HG03280 (cell line): ENCODE measurements around the gene BAHCC1.

Source experiments
- ATAC-seq: cut with Tn5 transposase; IDR thresholded peaks from one replicate; pipeline ENCODE4 v1.9.1; 2021; ENCODE audit warnings: mild to moderate bottlenecking, moderate library complexity; ENCODE audit not compliant: unreplicated experiment

The BAHCC1 gene

DNA sequence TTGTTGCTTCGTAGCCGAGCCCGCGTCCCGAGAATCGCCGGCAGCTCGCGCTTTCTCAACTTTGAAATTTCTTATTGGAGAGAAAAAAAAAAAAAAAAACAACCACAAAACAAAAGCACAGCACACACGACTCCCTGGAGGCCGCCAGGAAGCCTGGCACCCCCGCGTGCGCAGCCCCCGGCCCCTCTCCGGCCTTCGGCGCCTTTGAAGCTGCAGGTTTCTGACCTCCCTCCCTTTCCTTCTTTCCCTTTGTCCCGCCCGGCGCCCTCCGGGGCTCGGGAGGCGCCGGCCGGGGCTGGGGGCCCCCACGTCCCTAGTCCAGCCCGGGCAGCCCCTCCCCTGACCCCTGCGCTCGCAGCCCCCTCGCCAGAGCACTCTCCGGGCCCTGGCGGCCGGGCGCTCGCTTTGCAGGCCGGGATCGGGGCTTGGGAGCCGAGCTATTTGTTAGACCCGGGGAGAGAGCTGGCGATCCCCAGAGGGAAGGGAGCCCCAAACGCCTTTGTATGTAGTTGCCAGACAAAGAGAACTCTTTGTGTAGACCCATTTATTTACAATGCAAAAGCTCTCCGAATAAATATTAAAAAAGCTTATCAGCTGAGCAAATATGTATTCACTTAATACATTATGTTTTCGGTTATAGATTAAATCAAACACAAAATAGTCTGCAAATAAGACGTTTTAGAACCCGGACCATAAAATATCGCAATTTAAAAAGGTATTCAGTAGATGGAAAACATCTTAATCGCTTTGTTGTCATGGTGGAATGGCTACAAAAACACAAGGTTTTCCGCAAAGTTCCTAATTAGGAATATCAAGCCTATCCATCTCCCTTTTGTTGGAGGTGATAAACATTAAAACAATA lies 2.3 kb downstream of the BAHCC1 start:
- no peak for ATAC-seq

GRCh38 chr17:81398176-81398831 lies 3.0 kb downstream of the BAHCC1 start:
- no peak for ATAC-seq

GRCh38 chr17:81398832-81399411 lies 3.7 kb downstream of the BAHCC1 start:
- ATAC-seq = no peak

- ATAC-seq = no peak
These were observed 4.4 kb downstream of the BAHCC1 start for GRCh38 chr17:81399481-81400153.

GRCh38 chr17:81400154-81400977 lies 5.1 kb downstream of the BAHCC1 start:
- ATAC-seq = no peak

DNA sequence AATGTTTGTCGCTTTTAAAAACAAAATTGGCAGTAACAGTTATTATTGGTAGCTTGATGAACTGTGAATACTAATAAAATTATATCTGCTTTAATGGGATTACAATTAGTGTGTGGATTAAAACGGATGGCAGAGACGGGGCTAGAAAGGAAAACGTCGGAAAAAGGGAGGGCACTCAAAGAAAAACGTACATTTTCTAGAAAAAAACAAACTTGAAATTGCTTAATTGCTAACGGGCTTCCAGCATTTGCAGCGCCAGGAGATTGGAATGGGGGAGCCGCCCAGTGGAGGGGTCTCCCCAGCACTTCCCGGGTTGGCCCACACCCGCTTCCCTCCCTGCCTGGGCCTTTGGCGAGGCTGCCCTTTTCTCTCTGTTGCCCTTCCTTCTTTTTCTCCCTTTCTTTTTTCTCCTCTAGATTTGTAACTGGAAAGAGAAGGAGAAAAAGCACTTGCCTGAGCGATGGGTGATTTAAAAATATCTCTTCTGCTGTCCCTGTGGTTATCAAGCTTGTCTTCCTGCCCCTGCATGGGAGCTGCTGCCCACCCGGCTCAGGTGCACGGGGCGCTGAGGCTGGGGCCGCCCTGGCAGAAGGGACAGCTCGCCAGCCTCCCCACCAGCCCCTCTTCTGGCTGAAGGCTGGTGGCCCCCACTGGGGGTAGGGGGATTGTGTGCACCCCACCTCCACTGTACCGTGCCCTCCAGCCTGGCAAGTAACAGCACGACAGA lies 5.9 kb downstream of the BAHCC1 start:
- no peak for ATAC-seq

DNA sequence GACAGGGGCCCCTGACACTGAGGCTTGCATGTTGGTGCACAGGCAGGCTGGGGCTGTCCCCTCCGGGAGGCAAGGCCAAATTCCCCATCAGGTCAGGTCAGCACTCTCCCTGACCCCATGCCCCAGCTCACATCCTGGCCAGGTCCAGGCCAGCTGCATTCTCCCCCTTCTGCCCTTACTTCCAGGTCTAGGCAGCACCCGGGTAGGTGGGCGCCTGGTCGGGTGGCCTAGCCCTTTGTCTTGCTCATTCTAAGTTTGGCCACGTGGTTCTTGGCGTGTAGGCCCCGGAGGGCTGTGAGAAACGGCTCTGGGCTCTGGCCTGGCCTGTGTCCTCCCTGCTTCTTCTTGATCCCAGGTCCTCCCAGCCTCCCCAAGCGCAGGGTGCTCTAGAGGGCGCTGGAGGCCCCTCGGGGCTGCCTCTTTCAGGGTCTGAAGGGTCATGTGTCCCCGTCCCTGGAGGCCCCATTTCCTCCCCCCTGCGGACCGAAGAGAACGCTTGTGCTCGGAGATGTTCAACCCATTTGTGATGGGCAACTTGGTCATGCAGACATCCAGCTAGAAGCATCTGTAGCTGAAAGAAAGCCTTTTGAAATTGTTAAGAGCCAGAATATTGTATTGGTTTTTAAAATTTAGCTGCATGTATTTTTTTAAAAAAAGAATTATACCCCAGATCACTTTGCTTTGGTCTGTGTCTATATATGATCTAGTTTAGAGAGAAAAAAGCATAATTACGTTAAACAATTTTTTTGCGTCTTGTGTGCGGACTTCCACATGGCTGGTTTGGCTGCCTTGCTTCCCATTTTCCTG lies 6.7 kb downstream of the BAHCC1 start:
- no peak for ATAC-seq

- ATAC-seq = no peak
These were observed 7.3 kb downstream of the BAHCC1 start for GRCh38 chr17:81402530-81402941.

- no peak for ATAC-seq
These were observed 7.8 kb downstream of the BAHCC1 start for GRCh38 chr17:81402981-81403467.

- ATAC-seq = no peak
These were observed 8.6 kb downstream of the BAHCC1 start for GRCh38 chr17:81403671-81404534.

DNA sequence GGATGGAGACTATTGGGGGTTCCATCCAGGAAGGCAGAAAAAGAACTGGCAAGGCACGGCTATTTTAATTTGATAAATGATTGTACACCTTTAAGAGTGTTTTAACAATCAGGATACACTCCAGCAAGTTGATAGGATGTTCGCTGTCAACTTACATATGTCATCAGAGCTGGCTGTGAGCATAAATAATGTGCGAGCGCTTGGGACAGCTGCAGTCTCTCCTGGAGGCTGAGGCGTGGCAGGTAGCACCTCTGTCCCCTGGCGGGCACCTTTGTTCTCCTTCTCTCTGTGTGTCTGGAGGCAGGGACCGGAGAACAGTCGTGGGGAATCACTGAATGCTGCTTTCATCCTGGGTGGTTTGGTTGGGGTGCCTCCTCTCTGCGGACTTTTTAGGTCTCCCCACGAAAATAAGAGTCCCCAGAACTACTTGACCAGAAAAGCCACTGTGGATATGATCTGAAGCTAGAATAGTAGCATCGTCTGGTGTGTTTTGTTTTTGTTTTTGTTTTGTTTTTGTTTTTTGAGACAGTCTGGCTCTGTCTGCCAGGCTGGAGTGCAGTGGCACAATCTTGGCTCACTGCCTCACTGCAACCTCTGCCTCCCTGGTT lies 9.4 kb downstream of the BAHCC1 start:
- ATAC-seq = no peak

DNA sequence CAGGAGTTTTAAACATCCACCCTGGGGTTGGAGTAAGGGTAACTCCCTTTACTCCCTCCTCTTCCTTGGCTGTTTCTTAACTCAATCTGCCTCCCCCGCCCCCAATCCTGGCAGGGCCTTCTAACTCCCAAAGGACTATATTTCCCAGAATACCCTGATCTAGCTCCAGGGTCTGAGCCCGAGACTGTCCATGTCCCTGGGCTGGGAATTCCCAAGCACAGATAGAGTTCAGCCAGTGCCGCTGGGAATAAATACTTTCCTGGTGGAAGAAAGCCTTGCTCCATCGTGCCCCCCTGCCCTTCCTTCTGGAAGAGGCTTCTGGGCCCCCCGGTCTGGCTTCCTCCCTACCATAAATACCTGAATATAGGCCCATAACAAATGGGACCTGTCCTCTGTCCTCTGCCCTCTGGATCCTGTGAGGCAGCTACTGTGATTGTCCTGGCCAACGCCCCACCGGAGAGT lies 10.2 kb downstream of the BAHCC1 start:
- no peak for ATAC-seq

- no peak for ATAC-seq
These were observed 11.1 kb downstream of the BAHCC1 start for GRCh38 chr17:81406117-81406953.

DNA sequence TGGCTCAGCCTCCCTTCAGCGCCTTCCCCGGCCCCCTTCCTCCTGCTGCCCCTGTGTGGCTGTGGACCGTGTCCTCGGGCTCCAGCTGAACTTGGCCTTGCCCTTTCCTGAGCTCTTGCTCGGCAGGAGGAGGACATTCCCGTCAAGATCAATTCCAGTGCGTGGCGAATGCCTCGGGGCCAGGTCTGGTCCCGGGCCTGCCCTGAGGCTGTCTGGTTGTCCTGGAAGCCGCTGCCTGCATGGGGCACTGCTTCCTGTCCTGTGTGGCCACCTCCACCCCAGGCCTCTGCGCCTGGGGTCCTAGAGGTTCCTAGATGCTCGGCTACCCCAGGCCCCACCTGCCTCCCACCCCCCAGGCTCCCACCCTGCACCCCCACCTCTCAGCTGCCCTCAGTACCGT lies 12.8 kb downstream of the BAHCC1 start:
- no peak for ATAC-seq

DNA sequence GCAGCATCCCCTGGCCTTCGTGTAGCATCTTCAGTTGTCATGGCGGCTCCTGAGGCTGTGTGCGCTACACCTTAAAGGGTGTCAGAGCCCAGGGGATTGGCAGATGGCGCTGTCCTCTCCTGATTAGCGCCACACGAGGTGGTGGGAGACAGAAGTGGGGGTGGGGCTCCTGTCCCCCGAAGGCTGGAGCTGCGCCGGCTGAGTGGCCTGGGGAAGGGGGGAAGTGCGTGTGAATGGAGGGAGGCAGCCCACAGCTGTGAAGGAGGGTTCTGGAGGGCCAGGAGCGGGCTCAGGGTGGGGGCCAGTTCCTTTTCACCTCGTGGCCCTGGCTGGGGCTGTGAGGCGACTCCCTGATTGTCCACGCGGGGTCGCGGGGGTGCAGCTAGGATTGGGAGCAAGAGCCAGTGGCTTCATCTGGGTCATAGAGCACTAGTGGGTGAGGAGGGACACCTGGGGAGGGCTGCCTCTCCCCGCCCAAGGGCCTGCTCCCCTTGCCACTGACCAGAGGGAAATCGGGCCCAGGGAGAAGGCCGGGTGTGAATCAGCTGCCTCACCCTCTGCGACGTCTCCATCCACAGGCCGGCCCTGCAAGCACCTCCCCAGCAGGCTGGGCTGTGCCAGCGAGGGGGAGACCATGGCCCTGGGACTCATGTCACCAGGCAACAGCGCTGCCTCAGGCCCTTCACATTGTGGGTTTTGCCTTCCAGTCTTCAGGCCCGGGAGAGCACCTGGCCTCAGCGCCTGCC lies 14.1 kb downstream of the BAHCC1 start:
- no peak for ATAC-seq

DNA sequence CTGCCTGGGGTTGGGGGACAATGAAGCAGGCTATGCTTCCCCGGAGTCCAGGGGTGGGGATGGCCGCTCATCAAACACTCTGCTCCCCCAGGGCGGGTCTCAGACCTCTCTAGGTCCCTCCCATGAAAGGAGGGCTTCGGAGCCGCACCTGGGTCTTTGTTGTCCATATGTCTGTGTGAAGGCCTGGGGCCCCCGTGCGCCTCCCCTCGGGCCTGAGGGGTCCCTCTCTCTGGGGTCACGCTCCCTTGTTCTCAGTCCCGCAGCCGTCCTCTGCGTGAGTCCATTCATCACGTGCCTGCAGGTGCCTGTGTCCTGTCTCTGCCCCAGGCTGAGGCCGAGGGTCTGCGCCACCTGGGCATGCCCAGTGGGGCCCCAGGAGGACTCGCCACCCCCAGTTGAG lies 15.6 kb downstream of the BAHCC1 start:
- ATAC-seq = no peak
